Heart left ventricle (tissue), 13 donors: ENCODE results near the gene VAV1.

Source experiments
- POLR2A ChIP-seq, 2 donors: fragments of 450-650 bp; IDR thresholded peaks; one replicate each; pipeline ENCODE4 v1.6.1; 2017; ENCODE audit warnings: antibody characterized with exemption in 2 of 2, mild to moderate bottlenecking in 2 of 2, moderate library complexity in 2 of 2
- TF ChIP-seq, protein P1 (sequence below), 12 donors: fragments of 200-600 bp; sonication (generic) in 4 of 12; IDR thresholded peaks; one replicate each; pipeline versions ENCODE4 v1.5.0 to v1.8.0; 2018 to 2022; ENCODE audit warnings: antibody characterized with exemption in 12 of 12, mild to moderate bottlenecking in 5 of 12
- donor health status: ischemic (EF 13 %, LVEDD 7.1; RV severe dilation, severe dysfunction).
- donor health status: DM: no; HTN: yes; CAD: no.
- donor health status: DM: no; HTN: no; CAD: no.
- donor health status: ischemic (EF 25% LVEDD 6.9; RV normal size, moderate dysfunction).
- donor health status: ischemic (EF 25% LVEDD 5.7; RV mildly dilated, moderate dysfunction).
- donor health status: ischemic (EF 35%, LVEDD 5.7; RV mildly dilated, moderate dysfunction).
- donor health status: nonischemic (EF 11% LVEDD 7.7; RV severe dilation, severe dysfunction).
- donor health status: DM: yes; HTN: yes; CAD: no.
- donor health status: PGD.
- donor health status: ischemic (EF 29% LVEDD 5.4; RV normal size, mild dysfunction).
- donor health status: nonischemic (EF 23%, LVEDD 6.1; RV moderate dilation, normal function).

DNA sequence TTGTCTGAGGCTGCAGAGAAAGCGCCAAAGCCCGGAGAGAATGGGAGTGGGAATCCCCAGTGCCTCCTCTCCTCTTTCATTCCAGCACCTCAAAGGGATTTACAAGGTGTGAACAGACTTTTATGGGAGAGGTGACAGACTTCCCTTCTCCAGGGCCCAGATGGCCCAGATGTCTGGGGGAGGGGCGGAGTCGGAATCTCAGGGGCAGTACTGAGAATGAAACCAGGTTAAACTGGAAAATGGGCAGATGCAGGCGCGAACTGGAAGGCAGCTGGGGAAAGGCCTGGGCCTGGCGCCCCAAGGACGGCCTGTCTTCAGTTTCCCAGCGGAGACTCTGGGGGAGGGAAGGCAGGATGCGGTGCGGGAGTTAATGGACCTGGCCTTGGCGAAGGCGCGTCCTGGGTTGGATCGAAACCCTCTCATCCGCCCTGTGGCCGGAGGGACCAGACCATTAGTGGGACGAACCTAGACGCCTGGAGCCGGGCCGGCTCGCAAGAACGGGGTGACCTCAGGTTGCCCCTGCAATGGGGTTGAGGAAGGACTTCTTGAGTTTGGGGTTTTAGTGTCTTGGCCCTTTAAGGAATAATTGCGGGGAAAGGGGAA lies 33.6 kb upstream of the VAV1 start:
- TF ChIP-seq, protein P1, sequence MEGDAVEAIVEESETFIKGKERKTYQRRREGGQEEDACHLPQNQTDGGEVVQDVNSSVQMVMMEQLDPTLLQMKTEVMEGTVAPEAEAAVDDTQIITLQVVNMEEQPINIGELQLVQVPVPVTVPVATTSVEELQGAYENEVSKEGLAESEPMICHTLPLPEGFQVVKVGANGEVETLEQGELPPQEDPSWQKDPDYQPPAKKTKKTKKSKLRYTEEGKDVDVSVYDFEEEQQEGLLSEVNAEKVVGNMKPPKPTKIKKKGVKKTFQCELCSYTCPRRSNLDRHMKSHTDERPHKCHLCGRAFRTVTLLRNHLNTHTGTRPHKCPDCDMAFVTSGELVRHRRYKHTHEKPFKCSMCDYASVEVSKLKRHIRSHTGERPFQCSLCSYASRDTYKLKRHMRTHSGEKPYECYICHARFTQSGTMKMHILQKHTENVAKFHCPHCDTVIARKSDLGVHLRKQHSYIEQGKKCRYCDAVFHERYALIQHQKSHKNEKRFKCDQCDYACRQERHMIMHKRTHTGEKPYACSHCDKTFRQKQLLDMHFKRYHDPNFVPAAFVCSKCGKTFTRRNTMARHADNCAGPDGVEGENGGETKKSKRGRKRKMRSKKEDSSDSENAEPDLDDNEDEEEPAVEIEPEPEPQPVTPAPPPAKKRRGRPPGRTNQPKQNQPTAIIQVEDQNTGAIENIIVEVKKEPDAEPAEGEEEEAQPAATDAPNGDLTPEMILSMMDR (IDR thresholded peaks at IDR 0.05), result peak in 2 of 12 donors; percentile 0 to 7
- TF ChIP-seq POLR2A (IDR thresholded peaks at IDR 0.05), result no peak
